Kasumi-1 (cell line): ENCODE measurements around the gene ERGIC1.
"Not testable (repeated sequence)": the region's sequence is repeated elsewhere in the genome, so short reads cannot be mapped to it uniquely, and the experiment has no call there.

Experiments used
- DNase-seq, 2 experiments: peaks; one replicate each; lab custom pipeline; 2025; lab: John Stamatoyannopoulos, UW

ERGIC1 gene

DNA sequence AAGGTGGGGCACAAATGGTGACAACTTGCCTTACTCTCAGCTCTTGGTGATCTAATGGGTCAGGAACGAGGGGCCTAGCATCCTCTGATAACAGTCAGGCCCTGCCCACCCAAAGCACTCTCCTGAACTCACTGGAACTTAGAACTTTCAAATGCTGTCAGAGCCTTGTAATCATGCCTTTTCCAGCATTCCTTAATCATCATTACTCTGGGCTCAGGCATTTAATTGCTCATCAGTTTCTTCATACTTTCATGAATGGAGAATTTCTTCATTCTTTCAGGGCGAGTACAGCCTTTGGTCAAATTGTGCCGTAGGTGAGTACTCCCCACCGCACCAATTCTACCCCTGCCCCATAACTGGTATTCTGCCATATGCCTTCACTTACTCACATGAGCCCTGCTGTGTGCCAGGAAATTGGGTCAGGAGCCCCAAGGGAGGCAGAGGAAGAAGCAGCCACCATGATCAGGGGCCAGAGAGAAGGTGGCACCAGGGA lies 32.8 kb upstream of the ERGIC1 start:
- no peak for DNase-seq

DNA sequence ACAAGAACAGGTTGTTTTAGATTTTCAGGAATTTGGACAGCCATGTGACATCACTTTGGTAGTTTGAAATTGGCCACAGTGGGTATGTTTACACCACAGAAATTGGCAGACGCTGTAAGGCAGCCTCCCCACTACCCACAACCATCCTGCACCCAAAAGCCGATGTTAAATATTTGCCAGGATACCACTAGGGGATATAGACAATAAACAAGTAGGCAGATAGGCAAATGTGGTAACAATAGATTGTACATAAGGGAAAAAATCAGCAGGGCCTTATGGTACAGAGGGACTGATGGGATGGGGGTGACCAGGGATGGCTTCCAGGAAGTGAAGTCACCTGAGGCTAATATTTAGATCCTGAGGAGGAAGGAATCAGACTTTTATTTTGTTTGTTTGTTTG lies 31.9 kb upstream of the ERGIC1 start:
- no peak for DNase-seq

DNA sequence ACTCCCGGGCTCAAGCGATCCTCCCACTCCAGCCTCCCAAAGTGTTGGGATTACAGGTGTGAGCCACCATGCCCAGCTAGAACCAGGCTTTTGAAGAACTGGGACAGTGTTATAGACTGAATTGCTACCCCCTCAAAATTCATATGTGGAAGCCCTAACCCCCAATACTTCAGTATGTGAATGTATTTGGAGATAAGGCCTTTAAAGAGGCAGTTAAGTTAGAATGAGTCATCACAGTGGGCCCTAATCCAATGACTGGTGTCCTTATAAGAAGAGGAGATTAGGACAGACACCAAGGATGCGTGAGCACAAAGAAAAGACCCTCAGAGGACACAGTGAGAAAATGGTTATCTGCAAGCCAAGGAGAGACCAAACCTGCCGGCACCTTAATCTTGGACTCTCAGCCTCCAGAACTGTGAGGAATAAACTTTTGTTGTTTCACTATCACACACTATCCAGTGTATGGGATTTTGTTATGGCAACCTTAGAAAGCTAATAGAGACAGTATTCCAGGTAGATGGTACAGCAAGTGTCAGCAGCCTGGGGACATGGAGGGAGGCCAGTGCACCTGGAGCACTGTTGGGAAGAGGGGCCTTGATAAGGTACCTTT lies 31.4 kb upstream of the ERGIC1 start:
- no peak for DNase-seq

- DNase-seq: no peak
Observed at GRCh38 chr5:172805018-172805683, 28.9 kb upstream of the ERGIC1 start.

GRCh38 chr5:172805736-172806255 lies 28.3 kb upstream of the ERGIC1 start:
- DNase-seq: no peak

DNA sequence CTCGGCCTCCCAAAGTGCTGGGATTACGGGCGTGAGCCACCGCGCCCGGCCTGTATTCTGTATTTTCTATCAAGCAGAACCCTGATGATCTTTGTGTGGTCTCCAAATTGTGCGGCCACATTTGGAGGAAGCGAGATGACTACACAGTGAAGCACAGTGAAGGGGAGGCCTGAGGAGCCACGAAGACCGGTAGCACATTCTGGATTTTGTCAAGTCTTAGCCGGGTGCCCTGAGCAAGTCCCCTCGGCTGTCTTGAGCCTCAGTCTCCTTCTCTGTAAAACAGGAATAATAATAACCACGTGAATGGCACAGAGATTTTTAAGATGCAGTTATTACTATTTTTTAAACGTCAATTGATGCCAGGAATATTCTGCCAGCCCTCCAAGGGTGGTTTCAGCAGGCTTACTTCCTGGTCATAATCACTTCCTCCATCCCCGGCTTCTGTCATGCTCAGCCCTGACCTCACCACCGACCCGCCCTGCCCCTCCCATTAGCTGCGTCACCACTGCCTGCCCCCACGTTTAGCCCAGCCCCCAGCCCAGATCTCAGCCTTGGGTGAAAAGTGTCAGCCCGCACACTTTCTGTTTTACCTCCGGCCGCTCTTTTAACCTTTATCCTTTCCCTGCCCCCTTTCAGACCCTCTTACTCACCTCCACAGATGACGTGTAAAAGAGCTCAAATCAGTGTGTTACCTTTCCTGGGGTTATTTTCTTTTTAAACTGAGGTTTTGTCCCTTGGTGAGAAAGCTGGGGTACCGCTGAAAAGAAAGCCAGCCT lies 27.0 kb upstream of the ERGIC1 start:
- no peak for DNase-seq

DNA sequence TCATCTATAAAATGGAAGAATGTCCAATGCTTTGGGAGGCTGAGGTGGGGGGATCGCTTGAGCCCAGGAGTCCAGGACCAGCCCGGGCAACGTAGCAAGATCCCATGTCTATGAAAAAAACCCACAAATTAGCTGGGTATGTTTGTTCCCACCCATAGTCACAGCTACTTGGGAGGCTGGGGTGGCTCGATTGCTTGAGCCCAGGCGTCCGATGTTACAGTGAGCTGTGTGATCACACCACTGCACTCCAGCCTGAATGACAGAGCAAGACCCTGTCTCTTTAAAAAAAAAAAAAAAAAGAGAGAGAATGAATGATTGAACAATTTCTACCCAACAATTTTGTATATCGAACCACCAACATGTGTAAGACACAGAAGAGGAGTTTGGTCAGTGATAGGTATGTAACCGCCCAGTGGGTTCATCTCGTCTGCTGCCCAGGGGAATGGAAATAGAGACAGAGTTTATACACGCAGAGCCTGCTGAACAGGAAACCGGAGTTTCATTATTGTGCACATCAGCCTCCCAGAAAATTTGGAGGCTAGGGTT lies 26.2 kb upstream of the ERGIC1 start:
- no peak for DNase-seq

- no peak for DNase-seq
Observed at GRCh38 chr5:172809774-172810173, 24.3 kb upstream of the ERGIC1 start.

- not testable (repeated sequence) for DNase-seq
Observed at GRCh38 chr5:172810996-172811395, 23.1 kb upstream of the ERGIC1 start.

DNA sequence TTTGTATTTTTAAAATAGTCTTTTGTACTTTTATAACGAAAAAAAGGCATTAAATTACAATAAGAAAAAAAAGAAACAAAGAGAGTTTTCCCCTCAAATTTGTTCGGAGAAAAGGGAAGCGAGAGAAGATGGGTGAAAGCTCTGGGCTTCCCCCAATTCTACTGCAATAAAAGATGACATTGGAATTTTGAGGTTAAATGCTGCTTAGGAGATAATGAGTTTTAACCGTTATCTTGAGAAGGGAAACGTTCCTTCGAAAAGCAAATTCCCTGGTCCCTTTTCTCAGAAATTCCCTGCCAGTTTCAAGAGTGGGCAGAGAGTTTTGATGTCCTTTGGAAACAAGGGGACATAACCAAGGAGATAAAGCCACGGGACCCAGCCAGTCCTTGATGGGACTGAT lies 18.4 kb upstream of the ERGIC1 start:
- no peak for DNase-seq

DNA sequence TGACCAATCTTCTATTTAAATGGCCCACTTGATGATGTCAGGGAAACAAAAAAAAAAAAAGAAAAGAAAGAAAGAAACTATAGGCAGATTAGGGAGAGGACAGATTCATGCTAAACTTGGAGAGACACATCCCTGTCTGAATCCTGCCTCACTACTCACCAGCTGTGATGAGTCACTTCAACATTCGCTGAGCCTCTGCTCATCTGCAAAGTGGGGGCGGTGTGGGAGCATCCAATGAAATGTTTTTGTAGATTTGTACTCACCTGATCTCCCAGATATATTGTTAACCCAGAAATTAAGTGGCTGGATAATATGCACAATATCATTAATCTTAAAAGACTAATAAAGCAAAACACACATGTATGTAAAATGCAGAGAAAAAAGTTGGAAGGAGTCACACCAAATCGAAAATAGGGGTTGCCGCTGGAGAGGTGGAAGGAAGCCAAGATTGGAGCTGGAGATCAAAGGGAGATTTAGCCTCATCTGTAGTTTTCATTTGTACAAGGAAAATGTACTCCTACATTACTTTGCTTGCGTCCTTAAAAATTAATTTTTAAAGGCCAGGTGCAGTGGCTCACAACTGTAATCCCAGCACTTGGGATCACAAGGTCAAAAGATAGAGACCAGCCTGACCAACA lies 17.0 kb upstream of the ERGIC1 start:
- DNase-seq: no peak

DNA sequence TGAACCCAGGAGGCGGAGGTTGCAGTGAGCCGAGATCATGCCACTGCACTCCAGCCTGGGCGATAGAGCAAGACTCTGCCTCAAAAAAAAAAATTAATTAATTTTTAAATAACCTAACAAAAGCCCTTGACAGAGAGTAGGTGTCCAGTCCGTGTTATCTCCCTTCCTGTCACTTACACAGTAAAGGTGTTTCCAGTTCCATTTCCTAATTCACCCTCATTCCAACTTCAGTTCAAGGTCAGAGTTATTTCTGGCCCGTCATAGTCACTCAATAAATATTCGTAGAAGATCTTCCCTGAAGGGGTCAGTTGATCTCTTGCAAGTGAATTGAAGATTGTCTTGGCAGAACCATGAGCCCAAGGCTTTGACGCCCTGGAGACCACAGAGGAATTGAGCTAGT lies 16.4 kb upstream of the ERGIC1 start:
- DNase-seq: no peak

- no peak for DNase-seq
Observed at GRCh38 chr5:172818081-172818480, 16.0 kb upstream of the ERGIC1 start.

DNA sequence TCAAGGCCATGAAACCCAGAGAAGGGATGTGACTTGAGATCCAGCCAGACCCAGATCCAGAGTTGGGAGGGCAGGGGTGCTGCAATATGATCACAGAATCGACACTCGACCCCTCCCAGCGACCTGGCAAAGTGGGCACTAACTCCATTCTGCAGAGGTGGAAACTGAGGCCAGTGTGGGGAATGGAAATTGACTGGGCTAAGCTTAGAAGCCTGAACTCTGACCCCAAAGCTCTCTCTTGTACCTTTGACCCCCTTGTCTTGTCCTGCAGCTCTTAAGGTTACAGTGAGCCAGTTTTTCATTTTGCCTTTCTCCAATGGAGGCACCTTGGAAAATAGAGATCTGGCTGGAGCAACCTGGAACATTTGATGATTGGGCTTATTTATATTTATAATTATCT lies 14.5 kb upstream of the ERGIC1 start:
- DNase-seq: no peak

GRCh38 chr5:172820046-172820767 lies 13.8 kb upstream of the ERGIC1 start:
- DNase-seq: no peak

DNA sequence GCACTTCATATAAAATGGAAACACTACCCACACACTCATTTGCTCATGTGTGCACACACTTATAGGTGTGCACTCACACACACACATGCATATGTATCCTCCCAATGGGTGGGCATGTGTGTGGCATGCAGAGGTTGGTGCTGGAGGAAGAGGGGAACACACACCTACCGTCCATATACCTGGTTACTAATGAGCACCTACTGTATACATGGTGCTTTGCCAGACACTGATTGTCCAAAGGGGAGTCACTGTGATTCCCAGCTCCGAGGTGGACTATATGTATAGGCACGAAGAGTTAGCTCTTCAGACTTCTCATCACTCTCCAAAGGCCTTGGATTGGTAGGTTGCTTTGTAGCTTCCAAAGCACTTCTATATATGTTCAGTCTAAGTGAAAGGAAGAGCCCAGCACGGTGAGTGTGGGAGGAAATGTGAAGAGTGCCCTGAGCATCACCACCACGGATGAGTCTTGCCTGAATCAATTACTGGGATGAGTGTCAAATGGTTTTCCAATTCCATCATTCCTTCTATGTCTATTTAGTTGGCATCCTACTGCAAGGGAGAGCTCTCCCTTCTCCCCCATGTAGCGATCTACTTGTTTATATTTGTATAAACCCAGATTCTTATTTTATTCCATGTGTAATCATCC lies 12.6 kb upstream of the ERGIC1 start:
- DNase-seq: no peak

- no peak for DNase-seq
Observed at GRCh38 chr5:172823840-172824362, 10.2 kb upstream of the ERGIC1 start.

- DNase-seq: no peak
Observed at GRCh38 chr5:172825610-172826204, 8.3 kb upstream of the ERGIC1 start.

GRCh38 chr5:172827841-172828240 lies 6.2 kb upstream of the ERGIC1 start:
- DNase-seq: no peak

- DNase-seq: no peak
Observed at GRCh38 chr5:172828911-172829431, 5.1 kb upstream of the ERGIC1 start.
